ENCODE results near the gene MYO16.

DNA sequence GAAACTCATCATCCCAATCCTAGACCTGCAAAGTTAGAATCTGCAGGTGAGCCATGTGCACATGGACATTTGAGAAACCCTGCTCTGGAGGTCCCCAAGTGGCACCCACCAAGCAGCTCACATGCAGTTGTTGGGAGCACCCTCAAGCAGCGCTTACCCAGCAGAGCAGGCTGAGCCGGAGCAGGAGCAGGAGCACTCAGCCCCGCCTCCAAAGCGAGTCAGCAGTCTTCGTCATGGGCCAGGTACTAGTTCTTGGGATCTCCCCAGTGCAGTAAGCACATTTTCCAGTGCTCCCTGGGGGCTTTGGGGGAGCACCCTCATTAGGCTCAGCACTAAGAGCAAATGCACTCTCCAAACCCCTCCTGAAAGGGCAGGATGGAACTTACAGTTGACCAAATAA lies 584.3 kb downstream of the MYO16 start:
- TF ChIP-seq, protein P1, sequence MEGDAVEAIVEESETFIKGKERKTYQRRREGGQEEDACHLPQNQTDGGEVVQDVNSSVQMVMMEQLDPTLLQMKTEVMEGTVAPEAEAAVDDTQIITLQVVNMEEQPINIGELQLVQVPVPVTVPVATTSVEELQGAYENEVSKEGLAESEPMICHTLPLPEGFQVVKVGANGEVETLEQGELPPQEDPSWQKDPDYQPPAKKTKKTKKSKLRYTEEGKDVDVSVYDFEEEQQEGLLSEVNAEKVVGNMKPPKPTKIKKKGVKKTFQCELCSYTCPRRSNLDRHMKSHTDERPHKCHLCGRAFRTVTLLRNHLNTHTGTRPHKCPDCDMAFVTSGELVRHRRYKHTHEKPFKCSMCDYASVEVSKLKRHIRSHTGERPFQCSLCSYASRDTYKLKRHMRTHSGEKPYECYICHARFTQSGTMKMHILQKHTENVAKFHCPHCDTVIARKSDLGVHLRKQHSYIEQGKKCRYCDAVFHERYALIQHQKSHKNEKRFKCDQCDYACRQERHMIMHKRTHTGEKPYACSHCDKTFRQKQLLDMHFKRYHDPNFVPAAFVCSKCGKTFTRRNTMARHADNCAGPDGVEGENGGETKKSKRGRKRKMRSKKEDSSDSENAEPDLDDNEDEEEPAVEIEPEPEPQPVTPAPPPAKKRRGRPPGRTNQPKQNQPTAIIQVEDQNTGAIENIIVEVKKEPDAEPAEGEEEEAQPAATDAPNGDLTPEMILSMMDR (IDR thresholded peaks at IDR 0.05), result no peak
- no peak for TF ChIP-seq POLR2A (IDR thresholded peaks at IDR 0.05)
